ENCODE data around the gene HELZ2.
"Not testable (repeated sequence)": the region's sequence is repeated elsewhere in the genome, so short reads cannot be mapped to it uniquely, and the experiment has no call there.

Gene HELZ2

GRCh38 chr20:63574156-63574828 is at the start of gene HELZ2:
Gene HELZ2 (minus strand): TSS chr20:63574239. CDS start chr20:63572385, 1,854 bp downstream.
- peak; percentile 54 for DNase-seq (ENCODE audit: low read depth)

GRCh38 chr20:63622732-63623131 is 48.7 kb upstream of the HELZ2 start:
- DNase-seq (ENCODE audit: low read depth) = no peak

GRCh38 chr20:63622096-63622495 is 48.1 kb upstream of the HELZ2 start:
- no peak for DNase-seq (ENCODE audit: low read depth)

GRCh38 chr20:63620991-63621390 is 47.0 kb upstream of the HELZ2 start:
- no peak for DNase-seq (ENCODE audit: low read depth)

- DNase-seq (ENCODE audit: low read depth) = no peak
Observed at GRCh38 chr20:63619505-63619904, 45.5 kb upstream of the HELZ2 start.

GRCh38 chr20:63619086-63619485 is 45.0 kb upstream of the HELZ2 start:
- no peak for DNase-seq (ENCODE audit: low read depth)

- no peak for DNase-seq (ENCODE audit: low read depth)
Observed at GRCh38 chr20:63618291-63618980, 44.4 kb upstream of the HELZ2 start.

- no peak for DNase-seq (ENCODE audit: low read depth)
Observed at GRCh38 chr20:63617876-63618265, 43.8 kb upstream of the HELZ2 start.

- DNase-seq (ENCODE audit: low read depth) = no peak
Observed at GRCh38 chr20:63617092-63617875, 43.2 kb upstream of the HELZ2 start.

GRCh38 chr20:63613863-63614594 is 40.0 kb upstream of the HELZ2 start:
- DNase-seq (ENCODE audit: low read depth) = not testable (repeated sequence)

- peak; percentile 36 for DNase-seq (ENCODE audit: low read depth)
Observed at GRCh38 chr20:63612276-63612931, 38.4 kb upstream of the HELZ2 start.

- DNase-seq (ENCODE audit: low read depth) = no peak
Observed at GRCh38 chr20:63611646-63612045, 37.6 kb upstream of the HELZ2 start.

- no peak for DNase-seq (ENCODE audit: low read depth)
Observed at GRCh38 chr20:63610581-63611435, 36.8 kb upstream of the HELZ2 start.

GRCh38 chr20:63606686-63607085 is 32.6 kb upstream of the HELZ2 start:
- DNase-seq (ENCODE audit: low read depth) = no peak

- no peak for DNase-seq (ENCODE audit: low read depth)
Observed at GRCh38 chr20:63602321-63602720, 28.3 kb upstream of the HELZ2 start.

- DNase-seq (ENCODE audit: low read depth) = not testable (repeated sequence)
Observed at GRCh38 chr20:63601679-63602078, 27.6 kb upstream of the HELZ2 start.

- DNase-seq (ENCODE audit: low read depth) = no peak
Observed at GRCh38 chr20:63599396-63600050, 25.5 kb upstream of the HELZ2 start.

GRCh38 chr20:63598479-63599395 is 24.7 kb upstream of the HELZ2 start:
- no peak for DNase-seq (ENCODE audit: low read depth)
